Tibial artery (tissue), 4 donors: ENCODE data around the gene TP53I11.

Experiments
- DNase-seq, 2 donors: peaks; one replicate each; pipeline ENCODE4 v3.0.0-alpha.2; 2019
- H3K27ac ChIP-seq, 2 donors: fragments of 200-600 bp; sonication (generic) in 1 of 2; 1 replicate in 1 of 2; 2 replicates in 1 of 2; pipeline ENCODE4 v1.5.1; 2018 to 2019; ENCODE audit warnings: mild to moderate bottlenecking in 1 of 2
- H3K27me3 ChIP-seq, 2 donors: fragments of 200-600 bp; sonication (generic) in 1 of 2; one replicate each; pipeline versions ENCODE4 v1.5.1 to v1.6.0; 2016 to 2019
- H3K36me3 ChIP-seq, 3 donors: fragments of 200-600 bp; sonication (generic) in 2 of 3; one replicate each; pipeline ENCODE4 v1.5.1; 2016 to 2019; ENCODE audit warnings: mild to moderate bottlenecking in 2 of 3
- H3K4me1 ChIP-seq, 4 donors: fragments of 200-600 bp; sonication (generic) in 2 of 4; 1 replicate in 3 of 4; 2 replicates in 1 of 4; pipeline ENCODE4 v1.5.1; 2016 to 2019
- H3K4me3 ChIP-seq, 2 donors: fragments of 200-600 bp; sonication (generic) in 1 of 2; 1 replicate in 1 of 2; 2 replicates in 1 of 2; pipeline ENCODE4 v1.5.1; 2018 to 2019; ENCODE audit warnings: mild to moderate bottlenecking in 2 of 2
- H3K9me3 ChIP-seq, 3 donors: fragments of 200-600 bp; sonication (generic) in 1 of 3; one replicate each; pipeline ENCODE4 v1.5.1; 2016 to 2019
- intact Hi-C: fragments of 100-400 bp; cut with DNase I; formaldehyde crosslinking; loops from one replicate; pipeline ENCODE4 v1.15.0; 2023; ENCODE audit warnings: low total_unique reads
- TF ChIP-seq, protein P1 (sequence below), 2 experiments: fragments of 200-600 bp in 1 of 2; fragments of 450-650 bp in 1 of 2; IDR thresholded peaks; one replicate each; pipeline ENCODE4 v1.5.1; 2017 to 2019; ENCODE audit warnings: antibody characterized with exemption in 2 of 2, mild to moderate bottlenecking in 1 of 2, moderate library complexity in 1 of 2

Gene TP53I11

DNA sequence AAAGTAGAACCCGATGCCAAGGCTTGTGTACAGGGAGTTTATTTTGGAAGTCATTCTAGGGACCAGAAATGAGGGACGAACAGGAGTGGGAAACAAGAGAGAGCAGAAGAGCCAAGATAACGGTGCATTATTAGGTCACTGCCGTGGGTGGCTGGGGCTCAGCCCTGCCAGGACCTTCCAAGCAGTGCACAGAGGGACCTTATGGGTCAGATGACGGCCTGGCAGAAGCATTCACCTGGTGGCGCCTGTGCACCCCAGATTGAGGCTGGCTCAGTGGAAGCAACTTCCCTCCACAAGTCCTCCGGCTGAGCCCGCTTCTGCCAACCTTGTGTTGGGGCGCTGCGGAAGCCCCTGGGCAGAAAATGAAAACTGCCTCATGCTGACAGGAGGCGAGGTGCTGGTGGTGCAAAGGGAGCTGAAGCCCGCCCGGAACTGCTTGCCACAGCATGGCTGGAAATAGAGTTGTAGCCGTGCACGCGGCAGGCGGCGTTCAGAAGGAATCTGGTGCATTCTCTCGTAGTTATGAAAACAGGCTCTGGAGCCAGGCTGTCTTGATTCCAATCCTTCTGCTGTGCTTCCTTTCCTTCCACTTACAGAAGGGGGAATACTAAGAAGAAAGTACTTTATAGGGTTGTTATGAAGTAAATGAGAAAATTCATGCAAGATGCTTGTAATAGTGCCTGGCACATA is 22.2 kb upstream of the TP53I11 start:
- no peak for DNase-seq
- no peak overlapping the region for H3K27ac ChIP-seq
- no peaks in the 10 kb centered on the region for H3K27me3 ChIP-seq
- no peaks in the 10 kb centered on the region for H3K36me3 ChIP-seq
- TF ChIP-seq, protein P1, sequence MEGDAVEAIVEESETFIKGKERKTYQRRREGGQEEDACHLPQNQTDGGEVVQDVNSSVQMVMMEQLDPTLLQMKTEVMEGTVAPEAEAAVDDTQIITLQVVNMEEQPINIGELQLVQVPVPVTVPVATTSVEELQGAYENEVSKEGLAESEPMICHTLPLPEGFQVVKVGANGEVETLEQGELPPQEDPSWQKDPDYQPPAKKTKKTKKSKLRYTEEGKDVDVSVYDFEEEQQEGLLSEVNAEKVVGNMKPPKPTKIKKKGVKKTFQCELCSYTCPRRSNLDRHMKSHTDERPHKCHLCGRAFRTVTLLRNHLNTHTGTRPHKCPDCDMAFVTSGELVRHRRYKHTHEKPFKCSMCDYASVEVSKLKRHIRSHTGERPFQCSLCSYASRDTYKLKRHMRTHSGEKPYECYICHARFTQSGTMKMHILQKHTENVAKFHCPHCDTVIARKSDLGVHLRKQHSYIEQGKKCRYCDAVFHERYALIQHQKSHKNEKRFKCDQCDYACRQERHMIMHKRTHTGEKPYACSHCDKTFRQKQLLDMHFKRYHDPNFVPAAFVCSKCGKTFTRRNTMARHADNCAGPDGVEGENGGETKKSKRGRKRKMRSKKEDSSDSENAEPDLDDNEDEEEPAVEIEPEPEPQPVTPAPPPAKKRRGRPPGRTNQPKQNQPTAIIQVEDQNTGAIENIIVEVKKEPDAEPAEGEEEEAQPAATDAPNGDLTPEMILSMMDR (IDR thresholded peaks at IDR 0.05): no peak
- no peak overlapping the region for H3K4me3 ChIP-seq
- H3K9me3 ChIP-seq: no peaks in the 10 kb centered on the region
- intact Hi-C loops: no loop called here
- H3K4me1 ChIP-seq: peaks cover 0 to 20% (median 7%) of the 10 kb centered on the region in 4 donors

DNA sequence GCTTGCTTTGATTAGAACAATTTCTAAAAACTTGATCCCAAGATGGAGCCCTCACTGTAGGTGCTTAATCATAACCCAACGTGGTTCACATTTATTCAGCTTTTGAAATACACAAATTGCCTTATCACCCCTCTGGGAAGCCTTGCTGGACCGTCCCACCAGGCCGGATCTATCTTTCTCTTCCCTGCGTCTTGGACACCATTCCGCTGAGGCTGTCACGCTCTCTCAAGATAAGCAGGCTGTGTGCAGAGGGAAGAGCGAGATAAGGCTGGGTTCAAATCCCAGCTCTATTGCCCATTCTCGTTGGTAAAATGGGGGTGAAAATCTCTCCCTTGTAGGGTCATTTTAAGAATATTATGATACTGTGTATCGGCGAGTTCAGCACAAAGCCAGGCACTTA is 20.5 kb upstream of the TP53I11 start:
- no peaks in the 10 kb centered on the region for H3K36me3 ChIP-seq
- H3K27ac ChIP-seq: no peak overlapping the region
- peaks cover 0 to 20% (median 7%) of the 10 kb centered on the region in 4 donors for H3K4me1 ChIP-seq
- intact Hi-C loops: no loop called here
- TF ChIP-seq, protein P1 (IDR thresholded peaks at IDR 0.05): no peak
- DNase-seq: no peak
- no peaks in the 10 kb centered on the region for H3K27me3 ChIP-seq
- H3K9me3 ChIP-seq: no peaks in the 10 kb centered on the region
- no peak overlapping the region for H3K4me3 ChIP-seq

DNA sequence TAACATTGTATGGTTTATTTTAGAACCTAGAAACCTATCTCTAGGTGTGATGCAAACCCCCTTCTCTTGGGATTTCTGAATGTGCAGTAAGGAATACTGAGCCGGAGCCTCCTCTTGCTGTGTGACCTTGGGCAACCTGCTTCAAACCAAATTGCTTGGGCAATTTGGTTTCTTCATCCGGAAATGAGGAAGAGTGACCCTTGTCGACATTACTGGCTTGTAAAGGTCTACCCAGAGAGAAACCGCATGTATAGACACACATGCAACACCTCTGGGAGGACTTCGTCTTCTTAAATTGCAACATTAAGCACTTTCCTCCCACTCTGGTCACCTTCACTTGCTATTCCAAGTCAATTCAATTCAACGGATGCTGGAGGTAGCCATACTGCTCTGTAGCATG is 19.6 kb upstream of the TP53I11 start:
- H3K4me1 ChIP-seq: peaks cover 0 to 20% (median 7%) of the 10 kb centered on the region in 4 donors
- intact Hi-C loops: no loop called here
- no peaks in the 10 kb centered on the region for H3K9me3 ChIP-seq
- DNase-seq: no peak
- H3K36me3 ChIP-seq: no peaks in the 10 kb centered on the region
- H3K27me3 ChIP-seq: no peaks in the 10 kb centered on the region
- TF ChIP-seq, protein P1 (IDR thresholded peaks at IDR 0.05): no peak
- no peak overlapping the region for H3K4me3 ChIP-seq
- H3K27ac ChIP-seq: no peak overlapping the region

DNA sequence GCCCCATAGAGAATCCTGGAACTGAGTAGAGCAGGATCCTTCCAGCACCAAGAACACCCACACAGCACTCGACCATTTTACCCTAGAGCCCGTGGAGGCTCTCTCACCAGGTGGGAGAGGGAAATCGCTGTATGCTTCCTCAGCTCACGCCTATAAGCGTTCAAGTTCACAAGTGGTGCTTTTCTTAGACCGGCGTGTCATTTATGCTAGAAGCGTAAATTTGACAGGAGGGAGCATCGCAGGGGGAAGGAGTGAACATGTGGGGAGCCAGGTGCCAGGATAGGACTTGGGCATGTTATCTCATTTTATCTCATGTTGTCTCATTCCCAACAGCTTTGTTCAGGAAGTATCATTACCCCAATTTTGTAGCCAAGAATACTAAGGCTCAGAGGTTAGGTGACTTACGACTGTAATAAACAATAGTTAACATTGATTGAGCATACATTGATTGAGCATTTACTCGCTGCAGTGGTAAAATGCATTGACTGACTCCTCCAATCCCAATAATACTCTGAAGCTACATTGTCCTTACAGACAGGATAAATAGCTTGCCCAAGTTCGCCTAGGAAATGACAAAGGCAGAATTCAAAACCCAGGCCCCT is 19.1 kb upstream of the TP53I11 start:
- Histone ChIP-seq H3K9me3 (no peaks in the 10 kb centered on the region), H3K27ac (no peak overlapping the region), H3K36me3 (no peaks in the 10 kb centered on the region), H3K27me3 (no peaks in the 10 kb centered on the region), H3K4me3 (no peak overlapping the region), H3K4me1 (peaks cover 0 to 20% (median 7%) of the 10 kb centered on the region in 4 donors)
- no peak for DNase-seq
- TF ChIP-seq, protein P1 (IDR thresholded peaks at IDR 0.05): no peak
- intact Hi-C loops: no loop called here

DNA sequence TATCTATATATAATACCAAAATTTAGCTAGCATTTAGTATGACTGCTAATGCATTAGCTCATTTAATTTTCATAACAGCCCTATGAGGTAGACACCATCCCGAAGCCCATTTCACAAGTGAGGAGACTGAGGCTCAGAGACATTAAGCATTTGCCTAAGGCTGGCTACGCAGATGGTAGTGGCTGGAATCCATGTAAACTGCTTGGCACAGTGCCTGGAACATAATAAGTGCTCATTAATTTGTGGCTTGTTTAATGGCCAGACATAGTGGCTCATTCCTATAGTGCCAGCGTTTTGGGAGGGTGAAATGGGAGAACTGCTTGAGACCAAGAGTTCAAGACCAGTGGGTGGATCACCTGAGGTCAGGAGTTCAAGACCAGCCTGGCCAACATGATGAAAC is 17.8 kb upstream of the TP53I11 start:
- DNase-seq: no peak
- Histone ChIP-seq H3K9me3 (no peaks in the 10 kb centered on the region), H3K4me3 (no peak overlapping the region), H3K4me1 (peaks cover 0 to 11% (median 5%) of the 10 kb centered on the region in 4 donors), H3K27ac (no peak overlapping the region), H3K27me3 (no peaks in the 10 kb centered on the region), H3K36me3 (no peaks in the 10 kb centered on the region)
- intact Hi-C loops: no loop called here
- TF ChIP-seq, protein P1 (IDR thresholded peaks at IDR 0.05): no peak
